GM11168 (cell line): ENCODE results near the gene OGFOD2.

Source experiments
- in situ Hi-C: fragments of 300-500 bp; cut with MboI; formaldehyde crosslinking; loops from one replicate; pipeline ENCODE4 v1.12.0; 2022; ENCODE audit warnings: low sequenced_read_pairs; ENCODE audit not compliant: unreplicated experiment

OGFOD2 gene

GRCh38 chr12:122985338-122986257, 10.6 kb downstream of the OGFOD2 start:
- in situ Hi-C loops, result no loop called here

- in situ Hi-C loops, result no loop called here
These were observed 11.3 kb downstream of the OGFOD2 start for GRCh38 chr12:122986258-122986871.

- in situ Hi-C loops, result no loop called here
These were observed 12.3 kb downstream of the OGFOD2 start for GRCh38 chr12:122987086-122987951.

DNA sequence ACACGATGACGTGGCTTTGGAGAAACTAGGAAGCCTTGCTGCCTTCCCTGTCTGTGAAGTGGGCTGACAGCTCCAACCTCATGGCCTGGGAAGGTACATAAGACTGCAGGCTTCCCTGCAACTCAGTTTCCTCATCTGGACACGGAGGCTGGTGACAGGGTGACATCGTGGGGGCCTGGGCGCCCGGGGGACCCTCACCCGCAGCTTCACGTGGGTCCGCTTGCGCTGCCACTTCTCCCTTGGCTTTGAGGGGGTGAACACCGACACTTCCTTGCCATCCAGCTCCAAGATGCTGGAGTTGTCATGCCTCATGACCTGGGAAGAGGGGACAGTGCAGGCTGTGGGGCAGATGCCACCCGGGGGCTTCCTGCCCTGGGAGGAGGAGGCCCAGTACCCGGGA, 13.0 kb downstream of the OGFOD2 start:
- in situ Hi-C loops, result no loop called here

DNA sequence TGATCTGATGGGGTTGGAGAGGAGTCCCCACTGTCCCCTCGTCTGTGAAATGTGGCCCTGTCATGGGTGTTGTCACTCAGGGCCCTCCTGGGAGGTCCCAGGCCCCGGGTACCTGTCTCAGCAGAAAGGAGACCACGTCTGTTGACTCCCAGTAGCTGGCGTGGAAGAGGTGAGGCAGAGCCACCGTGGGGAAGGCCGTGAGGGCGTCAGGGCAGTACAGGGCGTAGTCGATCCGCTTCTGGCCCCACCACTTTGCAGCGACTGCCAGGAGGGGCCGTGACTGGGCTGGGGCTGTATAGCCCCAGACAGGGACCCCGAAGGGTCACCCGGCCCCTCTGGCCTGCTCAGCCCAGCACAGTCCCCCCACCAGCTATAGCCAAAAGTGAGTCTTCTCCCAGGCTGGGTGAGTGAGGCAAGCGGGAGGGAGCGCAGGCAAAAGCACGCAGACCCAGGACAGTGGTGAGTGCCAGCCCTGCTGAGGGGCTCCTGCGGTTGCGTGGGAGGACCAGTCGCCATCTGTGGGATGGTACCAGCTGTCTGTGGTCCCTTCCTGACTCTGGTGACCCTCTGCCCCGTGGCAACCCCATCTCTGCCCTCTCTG, 13.7 kb downstream of the OGFOD2 start:
- in situ Hi-C loops, result no loop called here

DNA sequence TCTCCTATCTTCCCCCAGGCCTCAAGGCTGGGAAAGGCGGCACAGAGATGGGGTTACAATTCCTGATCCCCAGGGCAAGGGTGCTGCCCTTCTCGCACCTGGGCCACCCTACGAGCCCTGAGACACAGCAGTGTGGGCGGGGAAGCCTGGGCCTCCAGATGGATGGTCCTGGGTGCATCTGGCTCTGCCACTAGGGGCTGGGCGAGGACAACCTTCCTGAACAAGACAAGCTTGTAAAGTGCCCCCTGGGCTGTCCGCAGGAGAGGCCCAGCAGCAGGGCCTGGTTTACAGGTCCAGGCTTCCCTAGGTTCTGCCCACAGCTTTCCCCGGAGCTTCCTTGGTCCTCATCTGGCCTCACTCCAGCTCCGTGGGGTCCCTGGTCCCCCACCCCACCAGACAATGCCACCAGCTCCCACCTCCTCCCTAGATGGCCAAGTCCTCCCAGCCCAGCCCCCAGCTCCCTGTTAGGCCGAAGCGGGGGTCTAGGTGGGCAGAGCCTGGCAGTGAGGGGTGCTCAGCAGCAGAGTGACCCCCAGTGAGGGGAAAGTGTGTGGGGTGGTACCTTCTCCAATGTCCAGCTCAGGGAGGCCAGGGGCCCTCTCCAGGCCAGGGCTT, 14.3 kb downstream of the OGFOD2 start:
- in situ Hi-C loops, result no loop called here

GRCh38 chr12:122989874-122990419, 14.9 kb downstream of the OGFOD2 start:
- in situ Hi-C loops, result no loop called here

DNA sequence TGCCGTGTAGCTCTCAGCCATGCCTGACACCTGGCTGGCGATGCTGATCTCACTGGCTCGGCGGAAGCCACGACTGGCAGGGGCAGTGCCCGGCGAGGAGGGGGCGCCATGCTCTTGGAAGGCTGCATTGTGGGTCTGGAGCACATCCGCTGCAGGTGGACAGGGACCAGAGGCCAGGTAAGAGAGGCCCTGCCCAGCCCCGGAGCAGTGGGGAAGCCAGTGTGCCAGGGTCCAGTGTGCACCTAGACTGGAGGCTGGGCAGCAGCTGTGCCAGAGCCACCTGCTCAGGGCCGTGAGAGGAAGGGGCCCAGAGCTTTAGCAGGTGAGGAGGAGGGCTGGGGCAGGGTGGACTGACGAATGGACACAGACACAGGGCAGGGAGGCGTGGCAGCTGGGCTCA, 15.5 kb downstream of the OGFOD2 start:
- in situ Hi-C loops, result no loop called here

- in situ Hi-C loops, result no loop called here
These were observed 16.0 kb downstream of the OGFOD2 start for GRCh38 chr12:122990961-122991622.

- in situ Hi-C loops, result no loop called here
These were observed 16.7 kb downstream of the OGFOD2 start for GRCh38 chr12:122991623-122992275.

DNA sequence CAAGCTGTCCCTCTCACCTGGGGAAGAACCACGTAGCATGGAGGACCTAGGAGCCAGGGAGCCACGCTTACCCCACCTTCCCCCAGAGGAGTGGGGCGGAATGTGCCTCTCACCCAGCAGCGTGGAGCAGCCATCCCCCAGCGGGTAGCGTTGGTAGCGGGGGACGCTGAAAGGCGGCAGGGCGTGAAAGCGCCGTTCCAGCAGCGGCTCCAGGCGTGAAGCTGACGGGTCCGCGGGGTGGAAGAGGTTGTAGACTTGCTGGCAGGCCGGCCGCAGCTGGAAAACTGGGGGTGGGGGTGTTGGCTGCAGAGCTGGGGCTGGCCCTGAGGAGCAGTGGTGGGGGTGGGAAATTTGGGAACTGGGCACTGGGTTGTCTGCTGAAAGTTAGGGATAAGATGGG, 17.3 kb downstream of the OGFOD2 start:
- in situ Hi-C loops, result no loop called here

DNA sequence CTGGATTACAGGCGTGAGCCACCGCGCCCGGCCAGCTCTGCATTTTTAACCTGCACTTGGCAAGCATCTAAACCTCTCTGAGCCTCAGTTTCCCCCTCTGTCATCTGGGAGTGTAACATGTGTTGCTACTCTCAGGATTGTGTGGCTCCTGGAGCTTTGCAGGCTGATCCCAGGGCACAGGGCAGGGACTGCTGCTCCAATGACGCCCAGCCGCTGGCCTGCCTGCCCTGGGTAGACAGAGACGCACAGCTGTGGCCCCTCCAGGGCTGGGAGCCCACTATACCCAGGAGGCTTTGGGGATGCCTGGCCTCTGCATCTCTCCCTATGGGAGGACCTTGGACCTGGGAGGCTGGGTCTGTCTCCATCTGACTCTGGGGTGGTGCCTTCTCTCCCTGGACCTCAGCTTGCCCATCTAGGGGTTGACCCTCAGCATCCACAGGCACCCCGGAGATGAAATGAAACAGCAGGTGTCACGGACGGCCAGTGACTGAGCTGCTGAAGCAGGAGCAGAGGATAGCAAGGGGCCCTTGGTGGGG, 19.2 kb downstream of the OGFOD2 start:
- in situ Hi-C loops, result no loop called here

GRCh38 chr12:122994781-122995502, 19.9 kb downstream of the OGFOD2 start:
- in situ Hi-C loops, result no loop called here

DNA sequence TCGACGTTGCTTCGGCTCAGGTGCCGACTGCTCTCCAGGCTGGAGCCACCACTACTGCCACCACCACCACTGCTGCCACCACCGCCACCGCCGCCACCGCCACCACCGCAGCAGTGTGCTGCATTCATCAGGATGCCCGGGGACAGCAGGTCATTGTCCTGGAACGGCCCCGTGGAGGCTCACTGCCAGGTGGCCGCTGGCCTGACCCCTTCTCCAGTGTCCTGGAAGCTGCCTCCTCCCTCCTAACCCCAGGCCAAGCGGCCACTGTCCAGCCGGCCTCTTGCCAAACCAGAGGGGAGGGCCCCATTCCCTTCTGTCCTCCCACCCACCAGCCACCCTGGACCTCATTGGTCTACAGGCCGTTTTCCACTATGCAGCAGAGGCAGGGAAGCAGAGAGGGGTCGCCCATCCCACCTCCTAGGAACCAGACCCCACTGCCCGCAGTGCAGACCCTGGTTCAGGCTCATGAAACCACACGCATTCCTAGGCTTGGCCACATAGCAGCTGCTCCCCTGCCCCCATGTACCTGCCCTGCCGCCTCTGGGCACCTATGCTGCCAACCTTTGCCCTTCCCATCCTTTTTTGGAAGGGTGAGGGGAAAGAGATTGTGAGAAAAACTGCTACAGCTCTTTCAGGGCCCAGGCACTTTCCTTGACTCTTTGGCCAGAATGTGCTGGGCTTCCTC, 20.6 kb downstream of the OGFOD2 start:
- in situ Hi-C loops, result no loop called here

DNA sequence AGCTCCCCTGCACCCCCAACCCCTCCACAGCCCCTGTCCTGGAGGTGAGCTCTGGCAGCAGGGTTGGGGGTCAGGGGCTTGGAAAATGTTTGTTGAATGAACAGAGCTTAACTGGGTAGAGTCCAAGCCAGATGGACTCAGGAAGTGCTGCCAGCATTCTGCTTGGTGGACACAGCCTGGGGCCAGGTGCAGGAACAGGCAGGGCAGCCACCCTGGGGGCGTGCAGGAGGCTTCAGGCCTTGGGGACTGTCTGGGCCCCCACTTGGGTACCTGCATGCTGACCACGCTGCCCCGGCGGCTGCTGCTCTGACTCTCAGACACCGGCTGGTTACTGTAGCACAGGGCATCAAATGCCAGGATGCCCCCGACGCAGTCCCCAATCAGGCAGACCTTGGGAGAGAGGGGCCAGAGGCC, 21.2 kb downstream of the OGFOD2 start:
- in situ Hi-C loops, result no loop called here

DNA sequence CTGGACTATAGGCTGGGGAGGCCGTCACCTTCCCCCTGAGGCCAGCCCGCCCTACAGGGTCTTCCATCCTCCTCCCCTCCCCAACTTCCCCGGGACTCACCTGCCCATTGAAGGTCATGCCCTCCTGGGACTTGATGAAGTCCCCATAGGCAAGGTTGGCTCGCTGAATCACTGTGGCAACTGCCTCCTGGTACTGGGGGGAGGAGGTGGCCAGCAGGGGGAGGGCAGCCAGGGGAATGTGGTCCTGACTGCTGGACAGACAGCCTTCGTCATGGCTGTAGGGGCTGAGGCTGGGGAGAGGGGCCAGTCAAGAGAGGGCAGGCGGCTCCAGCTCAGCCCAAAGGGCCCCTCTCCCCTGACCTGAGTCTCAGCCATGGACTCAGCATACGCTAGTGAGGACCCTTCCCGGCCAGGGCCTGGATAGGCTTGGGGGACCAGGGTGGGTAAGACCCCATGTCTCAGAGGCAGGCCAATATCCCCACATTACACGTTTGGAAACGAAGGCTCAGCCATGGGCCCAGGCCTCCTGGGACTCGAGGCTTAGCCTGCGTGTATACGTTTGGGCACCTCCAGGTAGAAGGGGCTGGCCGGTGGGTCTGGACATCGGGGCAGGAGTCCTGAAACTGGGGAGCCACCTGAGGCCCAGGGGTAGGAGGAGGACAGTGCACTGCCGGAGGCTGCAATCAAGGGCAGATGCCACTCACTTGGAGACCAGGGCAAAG, 21.7 kb downstream of the OGFOD2 start:
- in situ Hi-C loops, result no loop called here
